Measurements from ENCODE around the gene PTPN1.
A peak's percentile ranks its signal among the peaks of the same experiment; 100 is the strongest.

PTPN1 gene

GRCh38 chr20:50577175-50578018, 67.2 kb downstream of the PTPN1 start:
- no peaks in the 10 kb centered on the region for H4K20me1 ChIP-seq (ENCODE audit: insufficient read depth, low read length)
- no peak overlapping the region for H3K27ac ChIP-seq (ENCODE audit: low read depth, low read length, poor library complexity, severe bottlenecking)

GRCh38 chr20:50578061-50578777, 68.0 kb downstream of the PTPN1 start:
- no peak for TF ChIP-seq EZH2 (IDR thresholded peaks at IDR 0.05; ENCODE audit: borderline replicate concordance, low read length)
- TF ChIP-seq CTCF (IDR thresholded peaks at IDR 0.05; ENCODE audit: low read length), result no peak
- Histone ChIP-seq H3F3A (ENCODE audit: insufficient read depth, low read length) (no peaks in the 10 kb centered on the region), H3K4me1 (ENCODE audit: insufficient read depth, low read length, severe bottlenecking) (peaks cover 21% of the 10 kb centered on the region), H3K79me2 (ENCODE audit: insufficient read depth, low read length) (no peaks in the 10 kb centered on the region), H3K27ac (ENCODE audit: low read depth, low read length, poor library complexity, severe bottlenecking) (no peak overlapping the region), H4K20me1 (ENCODE audit: insufficient read depth, low read length) (no peaks in the 10 kb centered on the region), H3K9ac (ENCODE audit: low read length) (no peak overlapping the region), H3K9me3 (ENCODE audit: low read length) (no peaks in the 10 kb centered on the region), H2AFZ (ENCODE audit: low read length) (no peak overlapping the region), H3K9me2 (ENCODE audit: low read depth, low read length) (no peaks in the 10 kb centered on the region), H3K4me3 (ENCODE audit: low read depth, low read length, poor library complexity, severe bottlenecking) (no peak overlapping the region), H3K4me2 (ENCODE audit: low read length) (no peak overlapping the region), H3K27me3 (ENCODE audit: insufficient read depth, low read length) (no peaks in the 10 kb centered on the region), H3K36me3 (ENCODE audit: insufficient read depth, low read length) (peaks cover 66% of the 10 kb centered on the region)

More at GRCh38 chr20:50577175-50578018, 67.2 kb downstream of the PTPN1 start:
- Histone ChIP-seq H3F3A (ENCODE audit: insufficient read depth, low read length) (no peaks in the 10 kb centered on the region), H3K4me1 (ENCODE audit: insufficient read depth, low read length, severe bottlenecking) (peaks cover 13% of the 10 kb centered on the region), H2AFZ (ENCODE audit: low read length) (no peak overlapping the region), H3K79me2 (ENCODE audit: insufficient read depth, low read length) (no peaks in the 10 kb centered on the region), H3K27me3 (ENCODE audit: insufficient read depth, low read length) (no peaks in the 10 kb centered on the region), H3K9me2 (ENCODE audit: low read depth, low read length) (no peaks in the 10 kb centered on the region), H3K9ac (ENCODE audit: low read length) (no peak overlapping the region), H3K4me2 (ENCODE audit: low read length) (no peak overlapping the region), H3K36me3 (ENCODE audit: insufficient read depth, low read length) (peaks cover 60% of the 10 kb centered on the region), H3K9me3 (ENCODE audit: low read length) (no peaks in the 10 kb centered on the region), H3K4me3 (ENCODE audit: low read depth, low read length, poor library complexity, severe bottlenecking) (no peak overlapping the region)
- TF ChIP-seq EZH2 (IDR thresholded peaks at IDR 0.05; ENCODE audit: borderline replicate concordance, low read length) (no peak), CTCF (IDR thresholded peaks at IDR 0.05; ENCODE audit: low read length) (no peak)

- Histone ChIP-seq H3K9me2 (ENCODE audit: low read depth, low read length) (no peaks in the 10 kb centered on the region), H3F3A (ENCODE audit: insufficient read depth, low read length) (no peaks in the 10 kb centered on the region), H3K4me1 (ENCODE audit: insufficient read depth, low read length, severe bottlenecking) (peaks cover 22% of the 10 kb centered on the region), H3K27ac (ENCODE audit: low read depth, low read length, poor library complexity, severe bottlenecking) (peak overlapping the region; percentile 24), H3K4me2 (ENCODE audit: low read length) (no peak overlapping the region), H3K79me2 (ENCODE audit: insufficient read depth, low read length) (no peaks in the 10 kb centered on the region), H3K27me3 (ENCODE audit: insufficient read depth, low read length) (no peaks in the 10 kb centered on the region), H4K20me1 (ENCODE audit: insufficient read depth, low read length) (no peaks in the 10 kb centered on the region), H3K4me3 (ENCODE audit: low read depth, low read length, poor library complexity, severe bottlenecking) (no peak overlapping the region), H3K9me3 (ENCODE audit: low read length) (no peaks in the 10 kb centered on the region), H3K9ac (ENCODE audit: low read length) (no peak overlapping the region), H2AFZ (ENCODE audit: low read length) (no peak overlapping the region), H3K36me3 (ENCODE audit: insufficient read depth, low read length) (peaks cover 72% of the 10 kb centered on the region)
- TF ChIP-seq CTCF (IDR thresholded peaks at IDR 0.05; ENCODE audit: low read length) (no peak), EZH2 (IDR thresholded peaks at IDR 0.05; ENCODE audit: borderline replicate concordance, low read length) (no peak)
These were observed 68.6 kb downstream of the PTPN1 start for GRCh38 chr20:50578778-50579165.
